HG03139 (cell line): ENCODE measurements around the gene MERTK.
A peak's percentile ranks its signal among the peaks of the same experiment; 100 is the strongest.
"Not testable (repeated sequence)": the region's sequence is repeated elsewhere in the genome, so short reads cannot be mapped to it uniquely, and the experiment has no call there.

Source experiments
- ATAC-seq: cut with Tn5 transposase; IDR thresholded peaks from one replicate; pipeline ENCODE4 v1.9.1; 2021; ENCODE audit not compliant: unreplicated experiment

Gene MERTK

DNA sequence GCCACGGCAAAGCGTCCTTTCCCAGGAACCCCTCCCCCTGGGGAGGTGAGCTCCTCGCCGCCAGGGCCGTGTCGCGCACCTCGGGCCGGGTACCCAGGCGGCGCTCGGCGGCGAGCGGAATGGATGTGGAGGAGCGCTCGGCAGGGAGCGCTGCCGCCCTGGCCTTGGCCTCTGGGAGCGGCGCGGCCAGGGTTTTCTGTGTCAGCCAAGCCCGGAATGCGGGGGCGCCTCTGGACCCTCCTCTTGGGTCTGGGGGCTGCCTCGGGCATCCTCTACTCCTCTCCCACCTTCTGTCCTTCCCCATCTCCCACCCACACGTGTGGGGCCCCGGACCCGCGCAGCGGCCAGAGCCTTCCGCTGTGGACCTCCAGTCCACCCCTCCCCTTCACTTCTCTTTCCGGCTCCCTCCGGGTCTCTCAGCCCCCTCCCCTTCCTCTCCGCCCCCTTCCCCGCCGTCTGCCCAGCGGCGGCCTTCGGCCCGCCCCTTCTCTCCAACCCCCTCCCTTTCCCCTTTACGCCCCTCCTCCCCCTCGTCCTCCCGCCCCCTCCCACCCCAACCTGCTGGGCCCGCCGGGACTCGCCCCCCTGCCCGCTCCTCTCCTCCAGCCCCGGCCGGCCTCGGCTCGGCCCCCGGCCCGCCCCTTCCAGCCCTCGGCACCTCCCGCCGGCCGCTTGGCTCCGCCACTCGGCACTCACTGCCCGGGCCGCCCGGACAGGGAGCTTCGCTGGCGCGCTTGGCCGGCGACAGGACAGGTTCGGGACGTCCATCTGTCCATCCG lies at the start of gene MERTK:
Gene MERTK, plus strand, starts transcription at position 684 of the 779 bp plus-strand sequence. CDS start 129 bp downstream, outside the sequence.
- peak; percentile 52 for ATAC-seq

DNA sequence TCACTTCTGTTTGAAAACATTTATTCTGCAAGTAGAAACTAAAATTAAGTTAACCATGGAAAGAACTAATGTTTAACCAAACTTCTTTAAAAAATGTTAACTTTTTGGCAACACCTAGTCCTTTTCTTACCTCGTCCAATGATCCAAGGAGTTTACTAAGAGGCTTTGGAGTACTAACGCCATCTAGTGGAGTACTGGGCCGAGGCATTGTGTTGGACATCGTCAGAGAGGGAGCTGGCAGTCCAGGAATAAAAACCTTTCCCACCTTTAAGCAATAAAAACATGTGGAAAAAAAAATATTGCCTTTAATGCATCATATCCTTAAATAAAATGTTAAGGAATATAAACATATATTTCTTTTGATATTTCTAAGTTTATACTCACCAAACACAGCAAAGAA lies 47.8 kb upstream of the MERTK start:
- ATAC-seq, result not testable (repeated sequence)

DNA sequence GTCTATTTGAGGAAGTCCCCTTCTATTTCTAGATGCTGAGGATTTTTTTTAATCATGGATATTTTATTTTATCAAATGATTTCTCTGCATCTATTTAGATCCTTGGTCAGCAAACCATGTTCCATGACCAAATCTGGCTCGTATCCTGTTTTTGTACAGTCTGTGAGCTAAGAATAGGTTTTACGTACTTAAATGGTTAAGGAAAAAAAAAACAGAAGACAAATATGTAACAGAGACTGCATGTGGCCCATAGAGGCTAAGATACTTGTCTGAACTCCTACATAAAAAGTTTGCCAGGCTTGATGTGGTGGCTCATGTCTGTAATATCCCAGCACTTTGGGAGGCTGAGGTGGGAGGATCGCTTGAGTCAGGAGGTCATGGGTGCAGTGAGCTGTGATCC lies 45.9 kb upstream of the MERTK start:
- ATAC-seq, result not testable (repeated sequence)

DNA sequence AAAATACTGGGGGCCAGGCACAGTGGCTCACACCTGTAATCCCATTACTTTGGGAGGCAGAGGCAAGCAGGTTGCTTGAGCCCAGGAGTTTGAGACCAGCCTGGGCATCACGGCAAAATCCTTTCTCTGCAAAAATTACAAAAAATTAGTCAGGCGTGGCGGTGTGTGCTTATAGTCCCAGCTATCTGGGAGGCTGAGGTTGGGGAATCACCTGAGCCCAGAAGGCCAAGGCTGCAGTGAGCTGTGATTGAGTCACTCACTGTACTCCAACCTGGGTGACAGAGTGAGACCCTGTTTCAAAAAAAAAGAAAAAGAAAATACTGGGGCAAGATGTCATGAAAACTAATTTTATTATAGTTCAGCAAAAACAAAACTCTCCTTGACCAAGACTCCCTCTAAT lies 38.4 kb upstream of the MERTK start:
- not testable (repeated sequence) for ATAC-seq

DNA sequence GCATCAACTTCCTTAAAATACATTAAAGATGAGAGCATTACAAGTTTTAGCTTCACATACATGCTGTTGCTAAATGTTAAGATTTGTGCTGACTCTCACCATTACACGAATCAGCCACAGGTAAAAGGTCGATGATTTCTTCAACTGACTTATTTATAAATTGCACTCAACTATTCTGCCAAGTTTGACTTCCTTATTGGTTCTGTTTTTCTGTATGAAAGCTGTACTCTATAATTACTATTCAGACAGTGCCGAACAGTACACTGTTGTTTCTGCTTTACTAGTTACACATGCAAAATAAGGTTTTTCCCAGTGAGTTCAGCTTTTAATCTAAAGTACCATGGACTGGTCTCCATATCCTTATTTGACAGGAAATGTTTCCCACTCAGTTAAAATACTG lies 33.3 kb upstream of the MERTK start:
- ATAC-seq, result not testable (repeated sequence)

DNA sequence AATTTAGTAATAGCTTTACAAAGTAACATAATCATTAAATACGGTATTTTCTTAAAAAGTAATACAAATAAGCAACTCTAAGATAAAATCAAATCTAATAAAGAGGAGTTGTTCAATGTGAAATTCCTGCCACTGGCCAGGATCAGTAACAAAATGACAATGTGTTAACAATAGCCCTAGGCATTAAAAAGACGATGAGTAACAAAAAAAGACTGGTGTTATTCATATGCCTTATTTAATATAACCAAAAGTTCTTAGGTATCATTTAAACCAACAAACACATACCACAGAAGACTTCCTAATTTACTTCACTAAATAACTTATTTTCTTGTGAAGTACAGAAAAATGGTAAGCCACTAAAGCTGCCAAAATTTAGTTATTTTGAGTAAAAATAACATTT lies 25.6 kb upstream of the MERTK start:
- not testable (repeated sequence) for ATAC-seq

DNA sequence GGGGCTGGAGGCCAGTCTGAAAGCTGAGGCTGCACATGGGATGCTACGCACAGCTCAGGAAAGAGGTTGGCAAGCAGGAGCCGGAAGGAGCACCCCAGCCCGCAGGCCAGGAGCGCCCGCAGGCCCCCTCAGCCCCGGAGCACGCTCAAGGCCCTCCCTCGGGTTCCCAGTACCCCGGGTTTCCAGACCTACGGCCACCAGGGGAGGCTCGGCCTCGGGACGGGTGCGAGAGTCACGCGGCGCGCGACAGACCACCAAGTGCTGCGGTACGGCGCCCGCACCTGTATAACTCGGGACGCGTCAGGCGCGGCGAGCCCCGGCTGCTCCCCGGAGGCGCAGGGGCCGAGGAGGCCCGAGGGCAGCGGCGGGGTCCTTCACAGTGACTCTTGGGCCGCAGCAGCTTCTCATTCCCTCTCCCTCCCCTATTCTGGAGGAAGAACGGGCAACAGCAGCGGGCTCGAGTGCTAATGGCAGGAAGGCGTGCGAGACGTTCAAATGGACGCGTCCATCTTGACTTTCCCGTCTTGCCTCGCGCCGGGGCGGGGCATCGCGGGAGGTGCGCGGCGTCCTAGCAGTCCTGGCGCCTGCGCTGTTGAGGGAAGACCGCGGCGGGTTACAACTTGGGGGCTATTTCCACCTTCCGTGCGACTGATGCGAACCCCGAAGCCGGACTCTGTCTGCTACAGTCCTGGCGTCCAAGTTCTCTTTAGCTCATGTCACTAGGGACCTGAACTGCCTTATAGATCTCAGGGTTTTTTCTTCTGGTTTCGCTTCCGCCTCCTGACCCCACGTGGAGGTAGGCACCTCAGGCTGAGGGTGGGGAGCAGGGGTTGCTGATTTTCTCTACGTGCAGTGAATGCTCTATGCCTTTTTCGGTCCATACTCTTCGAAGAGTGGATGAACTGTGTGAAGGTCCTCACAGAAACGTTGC lies 14.5 kb upstream of the MERTK start, which contains the start of gene ANAPC1:
Gene ANAPC1, minus strand, starts transcription at position 533 of the 931 bp plus-strand sequence. CDS start 3,368 bp downstream, outside the sequence.
- ATAC-seq, result peak; percentile 74

DNA sequence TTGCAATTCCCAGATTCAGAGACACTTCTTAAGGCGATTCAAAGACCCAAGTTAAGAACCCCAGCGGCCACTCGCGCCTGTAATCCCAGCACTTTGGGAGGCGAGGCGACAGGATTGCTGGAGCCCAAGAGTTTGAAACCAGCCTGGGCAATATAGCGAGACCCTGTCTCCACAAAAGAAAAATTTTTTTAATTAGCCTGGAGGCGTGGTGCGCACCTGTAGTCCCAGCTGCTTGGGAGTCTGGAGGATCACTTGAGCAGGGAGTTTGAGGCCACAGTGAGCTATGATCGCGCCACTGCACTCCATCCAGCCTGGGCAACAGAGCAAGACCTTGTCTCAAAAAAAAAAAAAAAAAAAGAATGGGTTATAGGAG lies 13.8 kb upstream of the MERTK start:
- ATAC-seq, result no peak

DNA sequence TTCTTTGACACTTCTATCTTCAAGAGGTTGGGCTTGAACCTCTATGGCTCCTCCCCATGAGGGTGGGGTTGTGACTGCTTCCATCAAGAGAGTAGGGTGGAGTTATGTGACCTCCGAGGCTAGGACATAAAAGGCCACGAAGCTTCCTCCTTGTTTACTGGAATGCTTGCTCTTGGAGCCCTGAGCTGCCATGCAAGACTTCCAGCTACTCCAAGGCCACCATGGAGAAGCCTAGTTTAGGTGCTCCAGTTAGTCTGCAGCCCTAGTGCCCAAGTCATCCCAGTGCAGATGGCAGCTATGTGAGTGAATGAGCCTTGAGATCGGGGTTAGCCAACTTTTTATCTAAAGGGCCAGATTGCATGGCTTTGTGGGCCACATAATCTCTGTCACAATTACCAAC lies 2.4 kb upstream of the MERTK start:
- ATAC-seq, result no peak

DNA sequence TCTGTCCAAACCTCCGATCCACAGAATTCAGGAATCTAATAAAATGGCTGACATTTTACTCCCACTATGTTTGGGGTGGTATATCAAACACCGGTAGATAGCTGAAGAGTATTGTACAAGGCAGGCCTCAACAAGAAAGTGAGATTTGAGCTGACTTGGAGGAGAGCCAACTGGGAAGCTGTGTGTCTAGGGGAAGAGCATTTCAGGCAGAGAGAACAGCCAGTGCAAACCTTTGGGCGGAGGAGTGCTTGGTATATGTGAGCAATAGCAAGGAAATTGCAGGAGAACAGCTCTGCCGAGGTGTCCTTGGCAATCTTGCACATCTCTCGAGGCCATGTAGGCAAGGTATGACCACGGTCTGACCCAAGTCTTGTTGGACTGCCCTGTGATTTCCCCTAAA lies 1.8 kb upstream of the MERTK start:
- ATAC-seq, result no peak

DNA sequence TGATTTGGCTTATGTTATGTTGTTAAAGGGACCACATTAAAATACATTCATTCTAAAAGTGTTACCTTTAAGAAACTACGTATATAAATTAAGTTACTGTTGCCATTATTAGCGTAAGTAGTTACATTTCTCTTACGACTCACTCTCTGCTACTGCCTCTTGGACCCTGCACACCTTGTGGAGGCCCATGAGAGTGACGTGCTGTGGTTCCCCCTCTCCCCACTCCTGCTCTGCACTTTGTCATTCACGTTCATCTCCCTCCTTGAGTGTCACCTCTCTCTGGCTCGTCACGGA lies 830 bp upstream of the MERTK start:
- no peak for ATAC-seq

DNA sequence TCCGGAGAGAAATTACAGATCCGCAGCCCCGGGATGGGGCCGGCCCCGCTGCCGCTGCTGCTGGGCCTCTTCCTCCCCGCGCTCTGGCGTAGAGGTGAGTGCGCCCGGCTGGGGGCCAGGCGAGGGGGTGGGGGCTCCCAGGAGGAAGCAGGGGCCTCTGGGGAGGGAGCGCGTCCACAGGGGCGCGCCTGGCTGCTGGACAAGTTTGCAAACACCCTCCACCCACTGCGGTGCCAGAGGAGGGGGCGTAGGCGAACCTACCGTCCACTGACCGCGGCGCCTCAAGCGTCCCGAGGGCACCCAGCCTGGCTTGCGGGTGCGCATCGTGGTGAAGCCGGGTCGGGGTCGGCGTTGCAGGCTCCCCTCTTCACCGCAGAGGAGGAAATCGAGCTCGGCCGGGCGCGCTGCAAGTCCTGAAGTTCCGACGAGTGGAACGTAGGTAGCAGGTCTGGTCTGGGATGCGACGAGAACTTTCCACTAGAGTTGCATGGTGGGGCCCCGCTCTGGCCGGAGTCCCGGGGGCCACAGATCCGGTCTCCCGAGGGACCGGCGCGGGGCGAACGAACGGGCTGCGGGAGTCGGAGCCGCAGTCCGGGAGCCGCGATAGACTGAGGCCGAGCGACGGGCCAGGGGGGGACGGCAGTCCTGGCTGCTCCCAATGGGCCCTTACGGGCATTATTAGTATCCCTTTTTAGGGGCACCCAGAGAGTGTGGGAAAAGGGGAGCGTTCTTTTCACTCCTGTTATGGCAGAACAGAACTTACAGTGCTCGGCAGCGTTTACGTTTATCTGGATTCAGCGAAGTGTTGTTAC lies 502 bp downstream of the MERTK start:
- ATAC-seq, result no peak

DNA sequence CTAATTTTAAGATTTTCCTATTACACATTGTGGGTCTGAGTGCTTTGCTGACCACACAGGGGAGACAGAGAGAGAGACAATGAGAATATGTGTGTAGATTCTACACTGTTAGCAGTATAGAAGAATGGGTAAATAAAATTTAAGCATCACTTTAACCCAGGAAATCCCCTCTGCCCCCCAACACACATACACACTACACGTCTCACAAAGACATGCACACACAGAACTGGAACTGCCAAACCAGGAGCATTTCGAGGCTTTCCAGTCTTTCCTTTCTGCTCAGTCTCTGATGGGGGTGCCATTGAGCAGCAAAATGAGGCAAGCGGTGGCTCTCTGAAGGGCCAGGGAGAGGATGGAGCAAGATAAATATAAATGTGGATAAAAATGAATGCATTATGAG lies 2.5 kb downstream of the MERTK start:
- ATAC-seq, result no peak

DNA sequence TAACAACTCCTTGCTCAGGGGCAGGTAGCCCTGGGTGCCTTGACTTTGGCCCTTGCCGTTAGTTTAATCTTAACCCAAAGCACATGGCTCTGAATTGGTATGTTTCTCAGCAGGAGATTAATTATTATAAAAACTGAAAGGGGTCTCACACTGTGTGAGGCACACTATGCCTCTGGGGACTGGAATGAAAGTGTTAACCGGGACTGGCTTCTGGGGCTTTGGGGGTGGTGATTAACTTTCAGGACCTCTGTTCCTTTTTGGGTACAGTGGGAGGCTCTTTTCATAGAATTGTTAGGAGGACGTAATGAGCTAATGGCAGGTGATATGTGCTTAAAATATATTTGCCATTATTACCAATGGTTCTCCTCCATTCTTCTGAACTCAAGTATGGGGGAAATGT lies 5.1 kb downstream of the MERTK start:
- no peak for ATAC-seq

DNA sequence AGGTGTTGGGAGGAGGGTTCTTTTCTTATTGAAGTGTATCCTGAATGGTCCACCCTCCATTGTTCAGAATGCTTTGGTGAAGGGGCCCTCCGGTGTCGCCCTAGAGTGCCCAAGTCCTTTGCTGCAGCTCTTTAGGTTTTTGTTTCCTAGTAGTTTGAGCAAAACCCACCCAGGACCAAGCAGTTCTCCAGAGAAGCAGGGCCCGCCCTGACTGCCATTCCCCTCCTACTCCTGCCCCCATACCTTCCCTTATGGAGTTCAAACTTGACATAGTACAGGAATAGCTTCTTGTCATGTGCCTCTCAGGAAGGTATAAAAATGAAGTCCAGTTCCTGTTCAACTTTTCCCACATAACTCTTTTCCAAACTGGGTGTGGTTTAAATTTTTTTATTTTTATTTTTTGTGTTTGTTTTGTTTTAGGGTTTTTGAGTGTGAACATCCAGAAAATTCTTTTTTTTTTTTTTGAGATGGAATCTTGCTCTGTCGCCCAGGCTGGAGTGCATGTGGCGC lies 5.6 kb downstream of the MERTK start:
- ATAC-seq, result no peak

DNA sequence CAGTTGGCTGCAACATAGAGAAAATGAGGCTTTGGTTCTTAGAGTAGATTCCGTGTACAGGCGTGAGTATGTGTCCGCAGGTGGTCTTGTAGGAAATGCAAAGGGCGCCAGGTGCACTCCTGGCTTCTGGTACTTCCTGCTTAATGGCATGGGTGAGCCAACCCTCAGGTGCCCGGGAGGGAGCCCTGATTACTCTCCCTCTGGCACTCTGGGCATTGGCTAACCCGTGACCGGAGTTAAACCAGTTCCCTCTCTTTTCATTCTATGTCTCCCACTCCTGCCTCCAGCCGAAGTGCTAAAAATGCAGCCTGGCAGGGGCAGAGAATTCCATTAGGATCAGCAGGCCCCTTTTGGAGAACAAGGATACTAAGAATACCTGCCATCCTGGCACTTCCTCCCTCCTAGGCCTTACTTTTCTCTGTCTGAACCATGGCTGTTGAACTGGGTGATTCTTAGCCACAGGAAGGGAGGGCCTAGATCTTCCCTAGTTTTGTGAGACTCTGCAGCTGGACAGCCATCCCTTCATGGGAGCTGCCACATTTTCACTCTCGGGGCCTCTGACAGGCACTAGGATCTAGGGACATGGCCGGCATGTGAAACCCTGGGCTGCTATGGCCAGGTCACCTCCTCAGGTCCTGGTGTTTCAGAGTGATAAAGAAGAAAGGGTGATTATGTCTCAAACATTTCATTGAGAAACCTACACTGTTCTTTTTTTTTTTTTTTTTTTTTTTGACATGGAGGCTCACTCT lies 6.5 kb downstream of the MERTK start:
- no peak for ATAC-seq

DNA sequence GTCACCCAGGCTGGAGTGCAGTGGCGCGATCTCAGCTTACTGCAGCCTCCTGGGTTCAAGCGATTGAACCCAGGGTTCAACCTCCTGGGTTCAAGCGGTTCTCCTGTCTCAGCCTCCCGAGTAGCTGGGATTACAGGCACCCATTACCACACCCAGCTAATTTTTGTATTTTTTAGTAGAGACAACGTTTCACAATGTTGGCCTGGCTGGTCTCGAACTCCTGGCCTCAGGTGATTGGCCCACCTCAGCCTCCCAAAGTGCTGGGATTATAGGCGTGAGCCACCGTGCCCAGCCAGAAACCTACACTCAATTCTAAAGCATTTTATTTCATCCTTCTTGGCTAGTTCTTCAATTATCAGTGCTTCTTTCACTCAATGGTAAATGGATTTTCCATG lies 7.1 kb downstream of the MERTK start:
- not testable (repeated sequence) for ATAC-seq

DNA sequence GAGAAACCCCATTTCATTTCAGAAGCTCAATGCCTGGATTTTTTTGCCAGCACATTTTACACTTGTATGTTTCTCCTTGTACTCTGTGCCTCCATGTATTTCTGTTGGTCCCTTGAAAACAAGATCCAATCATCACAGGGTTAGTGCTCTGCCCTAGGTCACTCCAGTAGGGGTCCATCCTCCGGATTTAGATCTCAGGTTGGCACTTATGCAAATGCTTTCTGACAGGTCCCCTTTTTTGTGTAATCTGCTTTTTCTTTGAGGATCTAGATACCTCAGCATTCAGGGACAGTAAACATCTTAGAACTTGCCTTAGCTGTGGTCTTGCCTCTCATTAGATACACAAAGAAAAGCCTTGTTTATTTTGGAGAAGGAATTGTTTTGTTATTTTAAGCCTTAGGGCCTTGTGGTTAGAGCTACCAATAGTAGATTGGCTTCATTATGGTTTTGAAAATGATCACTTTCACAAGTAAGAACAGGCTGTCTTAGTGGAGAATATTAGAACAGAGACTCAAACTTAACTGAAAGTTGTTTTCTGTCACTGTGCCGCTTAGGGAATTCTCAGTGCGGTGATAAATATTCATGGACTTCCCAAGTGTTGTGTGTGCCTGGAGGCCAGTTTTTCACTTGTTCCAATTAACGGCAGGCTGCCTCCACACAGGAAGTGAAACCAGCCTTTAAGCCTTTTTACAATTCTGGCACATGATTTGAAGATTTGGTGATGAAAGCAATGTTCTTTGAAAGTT lies 7.8 kb downstream of the MERTK start:
- ATAC-seq, result no peak

DNA sequence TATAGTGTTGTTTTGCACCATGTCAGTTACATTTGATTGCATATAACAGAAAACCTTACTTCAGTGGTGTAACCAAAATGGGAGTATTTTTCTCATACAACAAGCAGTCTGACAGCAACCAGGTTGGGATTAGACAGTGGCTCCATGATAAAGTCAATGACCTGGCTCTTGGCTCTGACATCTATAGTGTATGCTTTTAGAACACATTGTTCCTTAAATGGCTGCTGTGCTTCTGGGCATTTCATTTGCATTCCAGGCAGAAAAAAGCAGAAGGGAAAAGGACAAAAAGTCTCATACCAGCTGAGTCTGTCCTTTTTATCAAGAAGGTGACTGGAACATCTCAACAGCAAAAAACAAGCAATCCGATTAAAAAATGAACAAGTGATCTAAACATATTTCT lies 10.2 kb downstream of the MERTK start:
- ATAC-seq, result no peak

DNA sequence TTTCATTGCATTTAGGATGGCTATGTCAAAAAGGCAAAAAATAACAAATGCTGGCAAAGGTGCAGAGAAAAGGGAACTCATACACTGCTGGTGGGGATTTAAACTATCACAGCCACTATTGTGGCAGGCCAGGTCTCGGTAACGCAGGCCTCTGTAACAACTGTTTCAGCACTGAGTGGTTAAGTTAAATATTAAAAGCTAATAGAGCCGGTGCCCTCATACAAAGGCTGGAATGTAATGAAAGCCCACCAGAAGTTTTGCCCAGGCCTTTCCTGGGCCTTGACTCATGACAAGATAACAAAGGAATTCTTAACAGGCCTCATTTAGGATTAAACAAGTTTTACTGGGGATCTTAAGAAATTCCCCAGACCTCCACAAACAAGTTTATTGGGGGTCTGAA lies 10.7 kb downstream of the MERTK start:
- no peak for ATAC-seq
